Stimulated activated CD4-positive, alpha-beta T cell treated with anti-CD3 and anti-CD28 coated beads, TNF-alpha, amount 100 ng/mL, for 4 hours (primary cell): ENCODE results near the gene SLC6A13.
"Not testable (repeated sequence)": the region's sequence is repeated elsewhere in the genome, so short reads cannot be mapped to it uniquely, and the experiment has no call there.

Source experiments
- DNase-seq, 3 experiments: peaks; one replicate each; pipeline ENCODE4 v3.0.0-alpha.2; 2020; ENCODE audit warnings: low read depth in 3 of 3

SLC6A13 gene

GRCh38 chr12:264269-264668 is 1.6 kb upstream of the SLC6A13 start:
- DNase-seq: no peak

- no peak for DNase-seq
Measured at GRCh38 chr12:263574-263973, 938 bp upstream of the SLC6A13 start.

- DNase-seq: no peak
Measured at GRCh38 chr12:262113-262512, 523 bp downstream of the SLC6A13 start.

GRCh38 chr12:257521-258321 is 4.9 kb downstream of the SLC6A13 start:
- DNase-seq: no peak

GRCh38 chr12:256958-257357 is 5.7 kb downstream of the SLC6A13 start:
- no peak for DNase-seq

- no peak for DNase-seq
Measured at GRCh38 chr12:256225-256624, 6.4 kb downstream of the SLC6A13 start.

GRCh38 chr12:254912-255311 is 7.7 kb downstream of the SLC6A13 start:
- DNase-seq: no peak

GRCh38 chr12:254039-254438 is 8.6 kb downstream of the SLC6A13 start:
- DNase-seq: no peak

GRCh38 chr12:253116-253831 is 9.4 kb downstream of the SLC6A13 start:
- no peak for DNase-seq

GRCh38 chr12:252636-253035 is 10.0 kb downstream of the SLC6A13 start:
- no peak for DNase-seq

GRCh38 chr12:247271-247670 is 15.4 kb downstream of the SLC6A13 start:
- no peak for DNase-seq

GRCh38 chr12:243381-243780 is 19.3 kb downstream of the SLC6A13 start:
- DNase-seq: no peak

- no peak for DNase-seq
Measured at GRCh38 chr12:242496-242895, 20.1 kb downstream of the SLC6A13 start.

- no peak for DNase-seq
Measured at GRCh38 chr12:241266-241665, 21.4 kb downstream of the SLC6A13 start.

- DNase-seq: no peak
Measured at GRCh38 chr12:240566-240965, 22.1 kb downstream of the SLC6A13 start.

GRCh38 chr12:238736-239398 is 23.8 kb downstream of the SLC6A13 start:
- no peak for DNase-seq

- DNase-seq: no peak
Measured at GRCh38 chr12:238116-238515, 24.5 kb downstream of the SLC6A13 start.

- DNase-seq: no peak
Measured at GRCh38 chr12:237026-237815, 25.4 kb downstream of the SLC6A13 start.

- no peak for DNase-seq
Measured at GRCh38 chr12:236445-236844, 26.2 kb downstream of the SLC6A13 start.

GRCh38 chr12:235967-236366 is 26.7 kb downstream of the SLC6A13 start:
- not testable (repeated sequence) for DNase-seq

GRCh38 chr12:234891-235415 is 27.7 kb downstream of the SLC6A13 start:
- no peak for DNase-seq

- DNase-seq: no peak
Measured at GRCh38 chr12:234019-234418, 28.6 kb downstream of the SLC6A13 start.
